CD14-positive monocyte (primary cell): ENCODE measurements around the gene PTBP2. TPM values are rescaled to one million over a fixed set of nuclear protein-coding genes. Genes with fewer than 3 reads are reported as not detected.

ENCODE experiments used
- DNase-seq, 3 donors: peaks; one replicate each; pipeline ENCODE4 v3.0.0-alpha.2; 2011 to 2022
- H2AFZ ChIP-seq: 2 replicates; pipeline ENCODE4 v1.6.0; 2012; ENCODE audit warnings: mild to moderate bottlenecking, low read depth, low read length, inconsistent platforms; ENCODE audit not compliant: insufficient read depth, poor library complexity, severe bottlenecking
- H3K27ac ChIP-seq, 2 donors: 1 replicate in 1 of 2; 2 replicates in 1 of 2; pipeline ENCODE4 v1.5.1; 2012 to 2013; ENCODE audit warnings: low read length in 2 of 2, control low read depth in 1 of 2, inconsistent platforms in 1 of 2, low read depth in 1 of 2, mild to moderate bottlenecking in 1 of 2
- H3K27me3 ChIP-seq, 2 donors: one replicate each; pipeline versions ENCODE4 v1.6.0 to v1.6.1; 2011 to 2013; ENCODE audit warnings: low read length in 2 of 2; ENCODE audit not compliant: control insufficient read depth in 2 of 2, insufficient read depth in 2 of 2
- H3K36me3 ChIP-seq, 2 donors: replicated peaks in 1 of 2; 1 replicate in 1 of 2; 2 replicates in 1 of 2; pipeline versions ENCODE4 v1.5.1 to v1.6.1; 2012 to 2013; ENCODE audit warnings: low read length in 2 of 2, control low read depth in 1 of 2, inconsistent platforms in 1 of 2, mild to moderate bottlenecking in 1 of 2; ENCODE audit not compliant: insufficient read depth in 2 of 2, control insufficient read depth in 1 of 2
- H3K4me1 ChIP-seq, 2 donors: 1 replicate in 1 of 2; 2 replicates in 1 of 2; pipeline versions ENCODE4 v1.5.1 to v1.6.1; 2012 to 2013; ENCODE audit warnings: low read length in 2 of 2, control low read depth in 1 of 2, inconsistent platforms in 1 of 2, mild to moderate bottlenecking in 1 of 2, moderate library complexity in 1 of 2; ENCODE audit not compliant: insufficient read depth in 2 of 2, control insufficient read depth in 1 of 2
- H3K4me2 ChIP-seq: replicated peaks from 2 replicates; pipeline ENCODE3; 2012; ENCODE audit warnings: low read length, moderate library complexity, mild to moderate bottlenecking; ENCODE audit not compliant: poor library complexity, severe bottlenecking; ENCODE audit errors: extremely low read depth
- H3K4me3 ChIP-seq, 3 experiments: fragments of 200-600 bp in 1 of 3; sonication (generic) in 1 of 3; replicated peaks in 1 of 3; 1 replicate in 2 of 3; 2 replicates in 1 of 3; pipeline ENCODE4 v1.5.1; 2011 to 2013; ENCODE audit warnings: low read length in 3 of 3, mild to moderate bottlenecking in 3 of 3, control low read depth in 2 of 3, low read depth in 2 of 3, inconsistent platforms in 1 of 3, moderate library complexity in 1 of 3
- H3K79me2 ChIP-seq: 2 replicates; pipeline ENCODE4 v1.6.0; 2012; ENCODE audit warnings: mild to moderate bottlenecking, control low read depth, inconsistent platforms, low read length, moderate library complexity; ENCODE audit not compliant: insufficient read depth
- H3K9ac ChIP-seq: 2 replicates; pipeline ENCODE4 v1.6.0; 2017; ENCODE audit warnings: low read length, mild to moderate bottlenecking; ENCODE audit not compliant: insufficient read depth, poor library complexity, severe bottlenecking
- H3K9me3 ChIP-seq, 2 donors: replicated peaks in 1 of 2; 1 replicate in 1 of 2; 2 replicates in 1 of 2; pipeline versions ENCODE4 v1.5.1 to v1.6.1; 2012 to 2013; ENCODE audit warnings: low read length in 2 of 2, control low read depth in 1 of 2; ENCODE audit not compliant: control insufficient read depth in 1 of 2, insufficient read depth in 1 of 2
- H4K20me1 ChIP-seq: 2 replicates; pipeline ENCODE4 v1.6.0; 2012; ENCODE audit warnings: mild to moderate bottlenecking, low read length, control low read depth, moderate library complexity; ENCODE audit not compliant: insufficient read depth
- H3K27ac Mint-ChIP-seq, 7 donors: one replicate each; pipeline ENCODE4 v1.8.0; 2020; ENCODE audit warnings: mild to moderate bottlenecking in 7 of 7, mixed read lengths in 7 of 7, moderate library complexity in 6 of 7, inconsistent platforms in 2 of 7
- H3K27me3 Mint-ChIP-seq, 3 donors: one replicate each; pipeline ENCODE4 v1.8.0; 2021 to 2022; ENCODE audit warnings: low read depth in 3 of 3, mild to moderate bottlenecking in 3 of 3, mixed read lengths in 3 of 3, moderate library complexity in 3 of 3, inconsistent platforms in 1 of 3
- H3K36me3 Mint-ChIP-seq, 2 donors: one replicate each; pipeline ENCODE4 v1.8.0; 2020; ENCODE audit warnings: mixed read lengths in 2 of 2, inconsistent platforms in 1 of 2, mild to moderate bottlenecking in 1 of 2
- H3K4me1 Mint-ChIP-seq: one replicate; pipeline ENCODE4 v1.8.0; 2020; ENCODE audit warnings: mild to moderate bottlenecking, mixed read lengths
- H3K4me3 Mint-ChIP-seq, 2 donors: one replicate each; pipeline ENCODE4 v1.8.0; 2020; ENCODE audit warnings: mild to moderate bottlenecking in 2 of 2, mixed read lengths in 2 of 2, moderate library complexity in 1 of 2
- H3K9me3 Mint-ChIP-seq, 7 donors: one replicate each; pipeline ENCODE4 v1.8.0; 2020 to 2022; ENCODE audit warnings: mixed read lengths in 7 of 7, mild to moderate bottlenecking in 6 of 7, moderate library complexity in 6 of 7, inconsistent platforms in 2 of 7
- WGBS: methylation state at CpG from one replicate; pipeline ENCODE4 v1.1.5; 2013; ENCODE audit warnings: missing lambda C conversion rate; ENCODE audit not compliant: insufficient coverage; 5-methylcytosine and 5-hydroxymethylcytosine counted together
- intact Hi-C, 2 donors: fragments of 100-400 bp; cut with micrococcal nuclease; formaldehyde crosslinking; loops; one replicate each; pipeline versions ENCODE4 v1.15.0 to v1.15.1; 2023
- polyA plus RNA-seq, 3 donors: library from polyadenylated mRNA; depleted of rRNA in 1 of 3; unstranded in 2 of 3; stranded (reverse) in 1 of 3; fragments of 300-500 nt in 2 of 3; fragments of >200 nt in 1 of 3; fragmentation: Illumina TruSeq in 2 of 3; gene quantifications; 1 replicate in 2 of 3; 2 replicates in 1 of 3; pipeline ENCODE4 v1.2.3, GENCODE V29; 2012 to 2021
- TF ChIP-seq, protein P1 (sequence below): fragments of 200-600 bp; IDR thresholded peaks from one replicate; pipeline ENCODE4 v1.8.0; 2022; ENCODE audit warnings: antibody characterized with exemption, mild to moderate bottlenecking

PTBP2 gene
- polyA plus RNA-seq, 3 donors = 0.52 to 18.2 (median 1.2) TPM

DNA sequence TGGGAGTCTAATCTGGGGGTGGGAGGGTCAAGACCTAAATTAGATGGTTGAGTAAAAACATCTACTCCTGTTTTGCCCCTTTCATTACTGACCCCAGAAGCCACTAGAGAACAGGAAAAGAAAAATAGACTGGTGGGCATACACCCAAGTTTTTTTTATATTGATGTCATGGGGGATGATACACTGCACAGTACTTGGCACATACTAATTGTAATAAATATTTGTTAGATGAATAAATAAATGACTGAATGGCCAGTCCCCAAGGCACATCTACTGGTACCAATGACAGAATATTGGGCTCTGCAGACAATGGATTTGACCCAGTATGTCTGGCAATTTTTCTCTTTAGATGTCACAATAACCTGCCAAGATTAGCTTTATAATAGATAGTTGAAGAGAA lies 36.8 kb upstream of the PTBP2 start:
- Mint-ChIP-seq H3K9me3 (peaks cover 0 to 12% (median 5%) of the 10 kb centered on the region in 7 donors), H3K27me3 (no peaks in the 10 kb centered on the region), H3K27ac (no peak overlapping the region), H3K36me3 (no peaks in the 10 kb centered on the region), H3K4me1 (peaks cover 18% of the 10 kb centered on the region), H3K4me3 (no peak overlapping the region)
- no peak overlapping the region for H3K27ac ChIP-seq
- H3K79me2 ChIP-seq = no peaks in the 10 kb centered on the region
- no peaks in the 10 kb centered on the region for H4K20me1 ChIP-seq
- H3K27me3 ChIP-seq = no peaks in the 10 kb centered on the region
- TF ChIP-seq, protein P1, sequence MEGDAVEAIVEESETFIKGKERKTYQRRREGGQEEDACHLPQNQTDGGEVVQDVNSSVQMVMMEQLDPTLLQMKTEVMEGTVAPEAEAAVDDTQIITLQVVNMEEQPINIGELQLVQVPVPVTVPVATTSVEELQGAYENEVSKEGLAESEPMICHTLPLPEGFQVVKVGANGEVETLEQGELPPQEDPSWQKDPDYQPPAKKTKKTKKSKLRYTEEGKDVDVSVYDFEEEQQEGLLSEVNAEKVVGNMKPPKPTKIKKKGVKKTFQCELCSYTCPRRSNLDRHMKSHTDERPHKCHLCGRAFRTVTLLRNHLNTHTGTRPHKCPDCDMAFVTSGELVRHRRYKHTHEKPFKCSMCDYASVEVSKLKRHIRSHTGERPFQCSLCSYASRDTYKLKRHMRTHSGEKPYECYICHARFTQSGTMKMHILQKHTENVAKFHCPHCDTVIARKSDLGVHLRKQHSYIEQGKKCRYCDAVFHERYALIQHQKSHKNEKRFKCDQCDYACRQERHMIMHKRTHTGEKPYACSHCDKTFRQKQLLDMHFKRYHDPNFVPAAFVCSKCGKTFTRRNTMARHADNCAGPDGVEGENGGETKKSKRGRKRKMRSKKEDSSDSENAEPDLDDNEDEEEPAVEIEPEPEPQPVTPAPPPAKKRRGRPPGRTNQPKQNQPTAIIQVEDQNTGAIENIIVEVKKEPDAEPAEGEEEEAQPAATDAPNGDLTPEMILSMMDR = no peak
- H3K4me3 ChIP-seq = no peak overlapping the region
- H3K36me3 ChIP-seq = no peaks in the 10 kb centered on the region
- peaks cover 17 to 26% of the 10 kb centered on the region in 2 donors for H3K4me1 ChIP-seq
- no peak overlapping the region for H2AFZ ChIP-seq
- intact Hi-C loops = no loop called here
- H3K9ac ChIP-seq = no peak overlapping the region
- H3K4me2 ChIP-seq = no peak overlapping the region
- DNase-seq = no peak
- no peaks in the 10 kb centered on the region for H3K9me3 ChIP-seq

GRCh38 chr1:96688767-96689166 lies 32.8 kb upstream of the PTBP2 start:
- no peak overlapping the region for H2AFZ ChIP-seq
- Mint-ChIP-seq H3K27me3 (no peaks in the 10 kb centered on the region), H3K4me1 (peaks cover 6% of the 10 kb centered on the region), H3K4me3 (no peak overlapping the region), H3K27ac (no peak overlapping the region), H3K9me3 (peaks cover 0 to 14% (median 1%) of the 10 kb centered on the region in 7 donors), H3K36me3 (no peaks in the 10 kb centered on the region)
- intact Hi-C loops = no loop called here
- DNase-seq = no peak
- TF ChIP-seq, protein P1 = no peak
- H3K27ac ChIP-seq = no peak overlapping the region
- peaks cover 7% of the 10 kb centered on the region in 2 donors for H3K4me1 ChIP-seq
- no peak overlapping the region for H3K4me3 ChIP-seq
- H4K20me1 ChIP-seq = no peaks in the 10 kb centered on the region
- WGBS = no CpG with 5 or more reads among the region's 1 CpG
- H3K9me3 ChIP-seq = peaks cover 0 to 3% of the 10 kb centered on the region in 2 donors
- no peaks in the 10 kb centered on the region for H3K27me3 ChIP-seq
- no peaks in the 10 kb centered on the region for H3K79me2 ChIP-seq
- no peak overlapping the region for H3K9ac ChIP-seq
- no peak overlapping the region for H3K4me2 ChIP-seq
- no peaks in the 10 kb centered on the region for H3K36me3 ChIP-seq
